Stomach (tissue), 4 donors: ENCODE results near the gene CFAP161.

Experiments
- CTCF ChIP-seq, 7 experiments: fragments of 450-650 bp in 4 of 7; fragments of 200-600 bp in 3 of 7; sonication (generic) in 3 of 7; IDR thresholded peaks; one replicate each; pipeline ENCODE4 v1.5.1; 2016 to 2019; ENCODE audit warnings: antibody characterized with exemption in 7 of 7, control low read depth in 2 of 7, mild to moderate bottlenecking in 1 of 7
- EP300 ChIP-seq: sonication (generic); formaldehyde crosslinking; IDR thresholded peaks from one replicate; pipeline ENCODE4 v1.6.1; 2017; ENCODE audit warnings: antibody characterized with exemption
- POLR2A ChIP-seq, 4 donors: fragments of 450-650 bp; IDR thresholded peaks; one replicate each; pipeline ENCODE4 v1.6.1; 2016; ENCODE audit warnings: antibody characterized with exemption in 4 of 4, control low read depth in 2 of 4, mild to moderate bottlenecking in 1 of 4, moderate library complexity in 1 of 4
- POLR2AphosphoS5 ChIP-seq, 3 donors: sonication (generic); formaldehyde crosslinking; IDR thresholded peaks; one replicate each; pipeline ENCODE4 v1.6.1; 2016; ENCODE audit warnings: antibody characterized with exemption in 3 of 3

GRCh38 chr15:81185631-81186295 lies 51.7 kb downstream of the CFAP161 start:
- TF ChIP-seq CTCF (IDR thresholded peaks at IDR 0.05) (no peak), POLR2A (IDR thresholded peaks at IDR 0.05) (no peak), EP300 (no peak), POLR2AphosphoS5 (IDR thresholded peaks at IDR 0.05) (no peak)
